ENCODE measurements around the gene C11orf24.
"Not testable (repeated sequence)": the region's sequence is repeated elsewhere in the genome, so short reads cannot be mapped to it uniquely, and the experiment has no call there.

C11orf24 gene

GRCh38 chr11:68271781-68272608, at the start of gene C11orf24:
Gene C11orf24, minus strand, starts transcription at chr11:68271973. Its CDS starts 8,206 bp downstream, at chr11:68263767.
- peak; percentile 42 for DNase-seq

GRCh38 chr11:68317147-68317785, 45.5 kb upstream of the C11orf24 start:
- DNase-seq: no peak

GRCh38 chr11:68315171-68315920, 43.6 kb upstream of the C11orf24 start:
- DNase-seq: no peak

GRCh38 chr11:68314203-68315170, 42.7 kb upstream of the C11orf24 start:
- DNase-seq: no peak

- DNase-seq: no peak
Measured at GRCh38 chr11:68313574-68314202, 41.9 kb upstream of the C11orf24 start.

GRCh38 chr11:68312780-68313573, 41.2 kb upstream of the C11orf24 start:
- no peak for DNase-seq

GRCh38 chr11:68312117-68312779, 40.5 kb upstream of the C11orf24 start, which contains the start of gene LRP5:
Gene LRP5, plus strand, starts transcription at chr11:68312591. Its CDS starts 124 bp downstream, at chr11:68312715.
- no peak for DNase-seq

GRCh38 chr11:68311160-68312116, 39.7 kb upstream of the C11orf24 start:
- no peak for DNase-seq

- DNase-seq: no peak
Measured at GRCh38 chr11:68309621-68310185, 37.9 kb upstream of the C11orf24 start.

- no peak for DNase-seq
Measured at GRCh38 chr11:68308068-68308467, 36.3 kb upstream of the C11orf24 start.

- no peak for DNase-seq
Measured at GRCh38 chr11:68306636-68307035, 34.9 kb upstream of the C11orf24 start.

- no peak for DNase-seq
Measured at GRCh38 chr11:68303982-68304780, 32.4 kb upstream of the C11orf24 start.

- no peak for DNase-seq
Measured at GRCh38 chr11:68303083-68303482, 31.3 kb upstream of the C11orf24 start.

- DNase-seq: no peak
Measured at GRCh38 chr11:68302670-68303069, 30.9 kb upstream of the C11orf24 start.

GRCh38 chr11:68302256-68302655, 30.5 kb upstream of the C11orf24 start:
- DNase-seq: no peak

GRCh38 chr11:68300076-68300830, 28.5 kb upstream of the C11orf24 start:
- no peak for DNase-seq

GRCh38 chr11:68299517-68299879, 27.7 kb upstream of the C11orf24 start:
- DNase-seq: not testable (repeated sequence)
